Spinal cord (tissue), 10 donors: Measurements from ENCODE around the gene COQ9. TPM values are rescaled to one million over a fixed set of nuclear protein-coding genes. Genes with fewer than 3 reads are reported as not detected.

Experiments used
- DNase-seq, 6 donors: peaks; one replicate each; pipeline versions ENCODE4 v3.0.0 to v3.0.0-alpha.2; 2013 to 2015; ENCODE audit warnings: low spot score in 6 of 6, low read depth in 4 of 6
- H3K27ac ChIP-seq: one replicate; pipeline ENCODE4 v1.5.1; 2013; ENCODE audit warnings: low read depth, low read length, control low read depth
- H3K27me3 ChIP-seq: one replicate; pipeline ENCODE4 v1.6.1; 2013; ENCODE audit warnings: low read length; ENCODE audit not compliant: control insufficient read depth, insufficient read depth
- H3K36me3 ChIP-seq: one replicate; pipeline ENCODE4 v1.6.1; 2013; ENCODE audit warnings: low read length; ENCODE audit not compliant: control insufficient read depth, insufficient read depth
- H3K4me1 ChIP-seq: one replicate; pipeline ENCODE4 v1.6.1; 2013; ENCODE audit warnings: low read length; ENCODE audit not compliant: control insufficient read depth, insufficient read depth
- H3K4me3 ChIP-seq: one replicate; pipeline ENCODE4 v1.5.1; 2013; ENCODE audit warnings: low read depth, low read length, control low read depth
- H3K9me3 ChIP-seq: one replicate; pipeline ENCODE4 v1.6.1; 2013; ENCODE audit warnings: low read length; ENCODE audit not compliant: control insufficient read depth, insufficient read depth
- WGBS: methylation state at CpG from one replicate; pipeline ENCODE4 v1.1.5; 2013; ENCODE audit warnings: missing lambda C conversion rate; ENCODE audit not compliant: insufficient coverage; 5-methylcytosine and 5-hydroxymethylcytosine counted together
- polyA plus RNA-seq, 2 donors: library from polyadenylated mRNA; unstranded; fragments of 120-200 nt; gene quantifications; one replicate each; pipeline ENCODE4 v1.2.1, GENCODE V29; 2013; ENCODE audit not compliant: insufficient read length in 2 of 2
- total RNA-seq, 2 donors: library from RNA; depleted of rRNA in 1 of 2; stranded (reverse); fragments of 120-200 nt in 1 of 2; fragments of >200 nt in 1 of 2; gene quantifications; one replicate each; pipeline versions ENCODE4 v1.2.3 to v1.2.4, GENCODE V29; 2013 to 2014
- donor health status: healthy.

COQ9 gene
- total and polyA plus RNA-seq, 4 donors: 35.2 to 79.2 (median 72.4) TPM

- Histone ChIP-seq H3K27ac (no peak overlapping the region), H3K9me3 (no peaks in the 10 kb centered on the region), H3K27me3 (no peaks in the 10 kb centered on the region), H3K4me1 (peaks cover 35% of the 10 kb centered on the region), H3K36me3 (peaks cover 3% of the 10 kb centered on the region), H3K4me3 (no peak overlapping the region)
- WGBS: 45% methylated on average over 12 of the region's 13 CpGs
- peak in 2 of 6 donors; percentile 32 to 54 for DNase-seq
Observed at GRCh38 chr16:57507136-57508034, 60.1 kb downstream of the COQ9 start.

DNA sequence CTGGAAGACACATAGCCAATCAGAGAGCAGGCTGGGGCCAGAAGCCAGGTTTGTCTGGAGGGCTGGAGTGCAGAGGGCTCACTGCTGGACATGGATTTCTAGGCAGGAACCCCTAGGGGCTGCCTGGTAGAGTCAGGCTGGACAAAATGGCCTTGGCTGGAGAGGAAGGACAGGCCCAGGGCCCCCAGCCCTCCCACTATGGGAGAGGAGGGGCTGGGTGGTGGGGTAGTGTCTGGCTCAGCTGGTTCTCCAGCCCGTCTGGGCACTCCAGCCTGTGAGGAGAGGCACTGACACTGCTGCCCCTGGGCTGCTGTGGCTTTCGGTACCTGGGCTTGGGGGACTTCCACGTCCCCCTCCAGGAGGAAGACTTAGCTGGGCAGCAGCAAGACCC, 60.8 kb downstream of the COQ9 start:
- Histone ChIP-seq H3K36me3 (peaks cover 7% of the 10 kb centered on the region), H3K9me3 (no peaks in the 10 kb centered on the region), H3K4me3 (no peak overlapping the region), H3K27ac (no peak overlapping the region), H3K27me3 (no peaks in the 10 kb centered on the region), H3K4me1 (peaks cover 35% of the 10 kb centered on the region)
- whole genome bisulfite sequencing: 50% methylated on average over 1 of the region's 3 CpGs
- no peak for DNase-seq

- Histone ChIP-seq H3K27ac (no peak overlapping the region), H3K36me3 (peaks cover 7% of the 10 kb centered on the region), H3K4me3 (no peak overlapping the region), H3K4me1 (peaks cover 30% of the 10 kb centered on the region), H3K9me3 (no peaks in the 10 kb centered on the region), H3K27me3 (no peaks in the 10 kb centered on the region)
- 64% methylated on average over 8 of the region's 12 CpGs for WGBS
- DNase-seq: no peak
Observed at GRCh38 chr16:57509231-57509923, 62.1 kb downstream of the COQ9 start.

- H3K36me3 ChIP-seq: peaks cover 15% of the 10 kb centered on the region
- no peaks in the 10 kb centered on the region for H3K27me3 ChIP-seq
- H3K4me3 ChIP-seq: no peak overlapping the region
- H3K27ac ChIP-seq: no peak overlapping the region
- WGBS: 39% methylated on average over 7 of the region's 10 CpGs
- no peaks in the 10 kb centered on the region for H3K9me3 ChIP-seq
- H3K4me1 ChIP-seq: peaks cover 32% of the 10 kb centered on the region
- DNase-seq: no peak
Observed at GRCh38 chr16:57510016-57510871, 63.0 kb downstream of the COQ9 start.

Other genes starting within 250 kb of the COQ9 start
- gene ARL2BP, start 202.2 kb upstream of the COQ9 start, total RNA-seq: 10 to 100 TPM; 75.1 to 77.9 TPM
- gene ARL2BP, start 202.2 kb upstream of the COQ9 start, polyA plus RNA-seq: 10 to 100 TPM; 74.7 to 79.3 TPM
- gene PLLP, start 162.8 kb upstream of the COQ9 start, total RNA-seq: 10 to 100 TPM; 19.1 to 20.9 TPM
- 10 to 100 TPM; 37.6 to 38.1 TPM for gene PLLP, start 162.8 kb upstream of the COQ9 start, polyA plus RNA-seq
- gene CCL22, start 88.7 kb upstream of the COQ9 start, total RNA-seq: under 1 TPM in 1 of 2 donors, not detected in 1; 0.10 TPM
- under 1 TPM in 1 of 2 donors, not detected in 1; 0.14 TPM for gene CCL22, start 88.7 kb upstream of the COQ9 start, polyA plus RNA-seq
- 10 to 100 TPM; 15.5 to 20.1 TPM for gene CX3CL1, start 75.0 kb upstream of the COQ9 start, total RNA-seq
- 10 to 100 TPM; 47.4 to 49.5 TPM for gene CX3CL1, start 75.0 kb upstream of the COQ9 start, polyA plus RNA-seq
- gene CCL17, start 42.7 kb upstream of the COQ9 start, total RNA-seq: not detected
- not detected for gene CCL17, start 42.7 kb upstream of the COQ9 start, polyA plus RNA-seq
- 10 to 100 TPM; 62.9 to 67.6 TPM for gene CIAPIN1, start 94 bp upstream of the COQ9 start, total RNA-seq
- gene CIAPIN1, start 94 bp upstream of the COQ9 start, polyA plus RNA-seq: 100 to 1,000 TPM in 1 of 2 donors, 10 to 100 TPM in 1; 99.2 to 102 TPM
- 10 to 100 TPM; 77.6 to 81.8 TPM for gene POLR2C, start 15.2 kb downstream of the COQ9 start, total RNA-seq
- 10 to 100 TPM; 60.6 to 70.5 TPM for gene POLR2C, start 15.2 kb downstream of the COQ9 start, polyA plus RNA-seq
- gene DOK4, start 39.0 kb downstream of the COQ9 start, total RNA-seq: 10 to 100 TPM; 23.0 to 25.3 TPM
- gene DOK4, start 39.0 kb downstream of the COQ9 start, polyA plus RNA-seq: 10 to 100 TPM; 61.7 to 62.8 TPM
- 10 to 100 TPM in 1 of 2 donors, 1 to 10 TPM in 1; 4.4 to 17.7 TPM for gene CCDC102A, start 89.1 kb downstream of the COQ9 start, total RNA-seq
- 1 to 10 TPM; 6.7 to 7.2 TPM for gene CCDC102A, start 89.1 kb downstream of the COQ9 start, polyA plus RNA-seq
- gene ADGRG5, start 95.2 kb downstream of the COQ9 start, total RNA-seq: 1 to 10 TPM in 1 of 2 donors, under 1 TPM in 1; 0.44 to 1.2 TPM
- gene ADGRG5, start 95.2 kb downstream of the COQ9 start, polyA plus RNA-seq: 1 to 10 TPM; 1.1 to 1.7 TPM
- gene ADGRG1, start 181.2 kb downstream of the COQ9 start, total RNA-seq: 10 to 100 TPM; 30.1 to 40.9 TPM
- gene ADGRG1, start 181.2 kb downstream of the COQ9 start, polyA plus RNA-seq: 100 to 1,000 TPM; 338 to 367 TPM
- 1 to 10 TPM in 1 of 2 donors, under 1 TPM in 1; 0.06 to 3.6 TPM for gene ADGRG3, start 220.8 kb downstream of the COQ9 start, total RNA-seq
- under 1 TPM; 0.22 to 0.30 TPM for gene ADGRG3, start 220.8 kb downstream of the COQ9 start, polyA plus RNA-seq
- gene DRC7, start 247.3 kb downstream of the COQ9 start, total RNA-seq: 1 to 10 TPM in 1 of 2 donors, under 1 TPM in 1; 0.69 to 6.0 TPM
- gene DRC7, start 247.3 kb downstream of the COQ9 start, polyA plus RNA-seq: 1 to 10 TPM; 3.5 to 4.6 TPM